ENCODE results near the gene SLC8A1.

The SLC8A1 gene

GRCh38 chr2:40210344-40210967 lies 241.4 kb downstream of the SLC8A1 start:
- no peak overlapping the region for H3K4me3 ChIP-seq (ENCODE audit: low read depth in 1 of 2, low read length in 2 of 2)
- no peak overlapping the region for H2AFZ ChIP-seq (ENCODE audit: low read depth, low read length)
- no peak overlapping the region for H3K27ac ChIP-seq (ENCODE audit: low read length)
- no peaks in the 10 kb centered on the region for H3K4me1 ChIP-seq (ENCODE audit: insufficient read depth, low read length)
- H3K4me2 ChIP-seq (ENCODE audit: insufficient read depth, low read length), result no peak overlapping the region
- no peaks in the 10 kb centered on the region for H3K9me3 ChIP-seq (ENCODE audit: insufficient read depth, low read length, severe bottlenecking)
- H3K27me3 ChIP-seq (ENCODE audit: insufficient read depth, low read length, poor library complexity), result no peaks in the 10 kb centered on the region
- H3K36me3 ChIP-seq (ENCODE audit: insufficient read depth, low read length), result no peaks in the 10 kb centered on the region
- no peaks in the 10 kb centered on the region for H3K79me2 ChIP-seq (ENCODE audit: insufficient read depth, low read length)
- DNase-seq, result no peak
- no peak overlapping the region for H3K9ac ChIP-seq (ENCODE audit: low read depth, low read length)
- TF ChIP-seq EZH2 (IDR thresholded peaks at IDR 0.05; ENCODE audit: borderline replicate concordance, low read depth, low read length, severe bottlenecking), result no peak
- TF ChIP-seq, protein P1, sequence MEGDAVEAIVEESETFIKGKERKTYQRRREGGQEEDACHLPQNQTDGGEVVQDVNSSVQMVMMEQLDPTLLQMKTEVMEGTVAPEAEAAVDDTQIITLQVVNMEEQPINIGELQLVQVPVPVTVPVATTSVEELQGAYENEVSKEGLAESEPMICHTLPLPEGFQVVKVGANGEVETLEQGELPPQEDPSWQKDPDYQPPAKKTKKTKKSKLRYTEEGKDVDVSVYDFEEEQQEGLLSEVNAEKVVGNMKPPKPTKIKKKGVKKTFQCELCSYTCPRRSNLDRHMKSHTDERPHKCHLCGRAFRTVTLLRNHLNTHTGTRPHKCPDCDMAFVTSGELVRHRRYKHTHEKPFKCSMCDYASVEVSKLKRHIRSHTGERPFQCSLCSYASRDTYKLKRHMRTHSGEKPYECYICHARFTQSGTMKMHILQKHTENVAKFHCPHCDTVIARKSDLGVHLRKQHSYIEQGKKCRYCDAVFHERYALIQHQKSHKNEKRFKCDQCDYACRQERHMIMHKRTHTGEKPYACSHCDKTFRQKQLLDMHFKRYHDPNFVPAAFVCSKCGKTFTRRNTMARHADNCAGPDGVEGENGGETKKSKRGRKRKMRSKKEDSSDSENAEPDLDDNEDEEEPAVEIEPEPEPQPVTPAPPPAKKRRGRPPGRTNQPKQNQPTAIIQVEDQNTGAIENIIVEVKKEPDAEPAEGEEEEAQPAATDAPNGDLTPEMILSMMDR (IDR thresholded peaks at IDR 0.05; ENCODE audit: borderline replicate concordance, extremely low read depth, low read length, poor library complexity, severe bottlenecking), result no peak
- no peak for ATAC-seq (ENCODE audit: insufficient read depth, low read depth)
- H4K20me1 ChIP-seq (ENCODE audit: insufficient read depth, low read length), result no peaks in the 10 kb centered on the region

DNA sequence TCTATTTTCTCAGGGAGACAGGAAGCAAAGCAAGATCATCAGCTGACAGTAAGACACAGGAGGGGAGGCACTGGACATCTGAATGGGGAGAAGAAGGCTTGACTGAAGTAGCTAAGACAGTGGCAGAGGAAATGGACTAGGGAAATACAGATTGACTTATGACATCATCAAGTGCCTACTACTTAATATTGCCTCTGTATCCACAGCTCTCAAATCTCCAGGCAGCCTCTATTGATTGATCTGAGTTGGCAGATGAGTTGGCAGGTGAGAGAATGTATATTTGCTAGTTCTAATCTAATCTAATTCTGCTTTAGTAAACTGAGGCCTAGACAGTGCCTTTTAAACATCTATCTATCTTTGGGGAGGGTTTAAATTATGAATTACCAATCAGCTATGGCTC lies 242.1 kb downstream of the SLC8A1 start:
- TF ChIP-seq, protein P1 (IDR thresholded peaks at IDR 0.05; ENCODE audit: borderline replicate concordance, extremely low read depth, low read length, poor library complexity, severe bottlenecking), result no peak
- TF ChIP-seq EZH2 (IDR thresholded peaks at IDR 0.05; ENCODE audit: borderline replicate concordance, low read depth, low read length, severe bottlenecking), result no peak
- Histone ChIP-seq H3K27ac (ENCODE audit: low read length) (no peak overlapping the region), H3K79me2 (ENCODE audit: insufficient read depth, low read length) (no peaks in the 10 kb centered on the region), H3K36me3 (ENCODE audit: insufficient read depth, low read length) (no peaks in the 10 kb centered on the region), H4K20me1 (ENCODE audit: insufficient read depth, low read length) (no peaks in the 10 kb centered on the region), H3K9ac (ENCODE audit: low read depth, low read length) (no peak overlapping the region), H3K9me3 (ENCODE audit: insufficient read depth, low read length, severe bottlenecking) (no peaks in the 10 kb centered on the region), H3K4me1 (ENCODE audit: insufficient read depth, low read length) (no peaks in the 10 kb centered on the region), H3K4me2 (ENCODE audit: insufficient read depth, low read length) (no peak overlapping the region), H3K4me3 (ENCODE audit: low read depth in 1 of 2, low read length in 2 of 2) (no peak overlapping the region), H2AFZ (ENCODE audit: low read depth, low read length) (no peak overlapping the region), H3K27me3 (ENCODE audit: insufficient read depth, low read length, poor library complexity) (no peaks in the 10 kb centered on the region)
- ATAC-seq (ENCODE audit: insufficient read depth, low read depth) (no peak), DNase-seq (no peak)

DNA sequence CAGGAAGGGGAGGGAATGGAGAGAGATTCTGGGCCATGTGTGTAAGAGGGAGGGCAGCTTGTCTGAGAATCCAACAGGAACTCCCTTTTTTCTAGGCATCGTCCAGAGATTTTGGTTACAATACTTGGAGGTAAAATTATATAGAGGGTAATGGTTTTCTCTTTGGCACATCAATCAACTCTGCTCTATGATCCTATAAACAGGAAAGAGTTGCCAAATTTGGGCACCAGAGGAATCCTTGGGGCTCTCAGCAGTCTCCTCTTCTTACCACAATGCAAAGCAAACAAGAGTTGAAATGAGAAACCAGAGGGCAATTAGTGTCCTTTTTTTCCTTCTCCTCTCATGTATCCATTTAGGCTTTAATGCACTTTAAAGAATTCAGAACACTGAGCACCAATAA lies 243.4 kb downstream of the SLC8A1 start:
- ATAC-seq (ENCODE audit: insufficient read depth, low read depth) (no peak), DNase-seq (no peak)
- no peaks in the 10 kb centered on the region for H4K20me1 ChIP-seq (ENCODE audit: insufficient read depth, low read length)
- no peak overlapping the region for H3K4me2 ChIP-seq (ENCODE audit: insufficient read depth, low read length)
- H3K4me3 ChIP-seq (ENCODE audit: low read depth in 1 of 2, low read length in 2 of 2), result no peak overlapping the region
- H3K36me3 ChIP-seq (ENCODE audit: insufficient read depth, low read length), result no peaks in the 10 kb centered on the region
- H3K9me3 ChIP-seq (ENCODE audit: insufficient read depth, low read length, severe bottlenecking), result no peaks in the 10 kb centered on the region
- H3K27me3 ChIP-seq (ENCODE audit: insufficient read depth, low read length, poor library complexity), result no peaks in the 10 kb centered on the region
- no peak overlapping the region for H3K27ac ChIP-seq (ENCODE audit: low read length)
- TF ChIP-seq, protein P1 (IDR thresholded peaks at IDR 0.05; ENCODE audit: borderline replicate concordance, extremely low read depth, low read length, poor library complexity, severe bottlenecking), result no peak
- TF ChIP-seq EZH2 (IDR thresholded peaks at IDR 0.05; ENCODE audit: borderline replicate concordance, low read depth, low read length, severe bottlenecking), result no peak
- no peak overlapping the region for H3K9ac ChIP-seq (ENCODE audit: low read depth, low read length)
- H3K79me2 ChIP-seq (ENCODE audit: insufficient read depth, low read length), result no peaks in the 10 kb centered on the region
- no peaks in the 10 kb centered on the region for H3K4me1 ChIP-seq (ENCODE audit: insufficient read depth, low read length)
- no peak overlapping the region for H2AFZ ChIP-seq (ENCODE audit: low read depth, low read length)
